Body of pancreas (tissue), 4 donors: ENCODE measurements around the gene UBA3. TPM values are rescaled to one million over a fixed set of nuclear protein-coding genes. Genes with fewer than 3 reads are reported as not detected.

ENCODE experiments used
- ATAC-seq: fragments of 150-250 bp; one replicate; pipeline ENCODE4 v1.9.1; 2016
- DNase-seq, 4 donors: peaks; one replicate each; pipeline ENCODE4 v3.0.0-alpha.2; 2019
- H3K27ac ChIP-seq, 4 donors: fragments of 200-600 bp; sonication (generic); 1 replicate in 3 of 4; 2 replicates in 1 of 4; pipeline versions ENCODE4 v1.5.1 to v1.6.1; 2016 to 2019; ENCODE audit warnings: mild to moderate bottlenecking in 1 of 4, mixed read lengths in 1 of 4, moderate library complexity in 1 of 4
- H3K27me3 ChIP-seq, 2 donors: fragments of 200-600 bp; sonication (generic); one replicate each; pipeline ENCODE4 v1.6.0; 2016; ENCODE audit warnings: mild to moderate bottlenecking in 1 of 2
- H3K36me3 ChIP-seq, 2 donors: fragments of 200-600 bp; sonication (generic); replicated peaks in 1 of 2; 2 replicates each; pipeline ENCODE4 v1.5.1; 2016; ENCODE audit warnings: low read depth in 2 of 2; ENCODE audit not compliant: insufficient read depth in 1 of 2
- H3K4me1 ChIP-seq: fragments of 200-600 bp; sonication (generic); one replicate; pipeline ENCODE4 v1.6.0; 2016
- H3K4me3 ChIP-seq, 2 donors: fragments of 200-600 bp; sonication (generic); 1 replicate in 1 of 2; 2 replicates in 1 of 2; pipeline ENCODE4 v1.5.1; 2016 to 2019
- H3K9me3 ChIP-seq, 3 donors: fragments of 200-600 bp; sonication (generic); 1 replicate in 2 of 3; 2 replicates in 1 of 3; pipeline ENCODE4 v1.5.1; 2016
- CTCF ChIP-seq, 7 experiments: fragments of 450-650 bp in 4 of 7; fragments of 200-600 bp in 3 of 7; sonication (generic) in 3 of 7; IDR thresholded peaks; one replicate each; pipeline ENCODE4 v1.5.1; 2016 to 2019; ENCODE audit warnings: antibody characterized with exemption in 7 of 7
- POLR2A ChIP-seq, 3 donors: fragments of 450-650 bp; IDR thresholded peaks; one replicate each; pipeline ENCODE4 v1.6.1; 2016; ENCODE audit warnings: antibody characterized with exemption in 3 of 3, mild to moderate bottlenecking in 2 of 3
- WGBS, 2 donors: methylation state at CpG; one replicate each; pipeline ENCODE4 v1.1.5; 2017; 5-methylcytosine and 5-hydroxymethylcytosine counted together
- intact Hi-C: fragments of 100-400 bp; cut with DNase I; formaldehyde crosslinking; loops from one replicate; pipeline ENCODE4 v1.15.1; 2023
- total RNA-seq, 2 donors: library from RNA; depleted of rRNA; stranded (reverse); fragments of >200 nt; gene quantifications; one replicate each; pipeline ENCODE4 v1.1.0, GENCODE V29; 2016

Gene UBA3
- total RNA-seq, 2 donors from 2014 or later = 23.3 to 47.5 TPM

GRCh38 chr3:69066121-69066520, 14.0 kb downstream of the UBA3 start:
- Histone ChIP-seq H3K36me3 (peaks cover 3 to 7% of the 10 kb centered on the region in 2 donors), H3K9me3 (no peaks in the 10 kb centered on the region), H3K27me3 (no peaks in the 10 kb centered on the region), H3K27ac (no peak overlapping the region), H3K4me3 (no peak overlapping the region), H3K4me1 (peaks cover 10% of the 10 kb centered on the region)
- 71 to 75% methylated on average over 4 of the region's 4 CpGs for WGBS, 2 donors
- intact Hi-C loops = no loop called here
- ATAC-seq = no peak
- TF ChIP-seq CTCF (IDR thresholded peaks at IDR 0.05) = no peak
- no peak for TF ChIP-seq POLR2A (IDR thresholded peaks at IDR 0.05)
- no peak for DNase-seq

- intact Hi-C loops = no loop called here
- H3K9me3 ChIP-seq = no peaks in the 10 kb centered on the region
- 91 to 92% methylated on average over 6 of the region's 6 CpGs for WGBS, 2 donors
- TF ChIP-seq POLR2A (IDR thresholded peaks at IDR 0.05) (no peak), CTCF (IDR thresholded peaks at IDR 0.05) (no peak)
- no peaks in the 10 kb centered on the region for H3K27me3 ChIP-seq
- peaks cover under 1 to 9% of the 10 kb centered on the region in 2 donors for H3K36me3 ChIP-seq
- ATAC-seq = no peak
- no peak overlapping the region for H3K27ac ChIP-seq
- DNase-seq = no peak
- H3K4me1 ChIP-seq = peaks cover 10% of the 10 kb centered on the region
- H3K4me3 ChIP-seq = no peak overlapping the region
These were observed 14.7 kb downstream of the UBA3 start for GRCh38 chr3:69065318-69065964.

- ATAC-seq (peak; percentile 48), DNase-seq (no peak)
- TF ChIP-seq POLR2A (IDR thresholded peaks at IDR 0.05) (no peak), CTCF (IDR thresholded peaks at IDR 0.05) (no peak)
- intact Hi-C loops = no loop called here
- no peaks in the 10 kb centered on the region for H3K9me3 ChIP-seq
- peaks cover 10% of the 10 kb centered on the region for H3K4me1 ChIP-seq
- H3K36me3 ChIP-seq = peaks cover 0 to 14% of the 10 kb centered on the region in 2 donors
- H3K4me3 ChIP-seq = no peak overlapping the region
- H3K27ac ChIP-seq = no peak overlapping the region
- H3K27me3 ChIP-seq = no peaks in the 10 kb centered on the region
- 70 to 80% methylated on average over 2 of the region's 2 CpGs for WGBS, 2 donors
These were observed 16.5 kb downstream of the UBA3 start for GRCh38 chr3:69063636-69064035.

- Histone ChIP-seq H3K9me3 (no peaks in the 10 kb centered on the region), H3K4me1 (peaks cover 10% of the 10 kb centered on the region), H3K36me3 (peaks cover 0 to 21% of the 10 kb centered on the region in 2 donors), H3K4me3 (no peak overlapping the region), H3K27ac (no peak overlapping the region), H3K27me3 (no peaks in the 10 kb centered on the region)
- ATAC-seq (no peak), DNase-seq (no peak)
- intact Hi-C loops = no loop called here
- TF ChIP-seq POLR2A (IDR thresholded peaks at IDR 0.05) (no peak), CTCF (IDR thresholded peaks at IDR 0.05) (no peak)
These were observed 20.5 kb downstream of the UBA3 start for GRCh38 chr3:69059688-69060087.

GRCh38 chr3:69058947-69059224, 21.3 kb downstream of the UBA3 start:
- Histone ChIP-seq H3K4me3 (no peak overlapping the region), H3K36me3 (peaks cover 0 to 21% of the 10 kb centered on the region in 2 donors), H3K27ac (no peak overlapping the region), H3K9me3 (no peaks in the 10 kb centered on the region), H3K4me1 (peaks cover 4% of the 10 kb centered on the region), H3K27me3 (no peaks in the 10 kb centered on the region)
- 75 to 91% methylated on average over 2 of the region's 2 CpGs for WGBS, 2 donors
- intact Hi-C loops = no loop called here
- no peak for ATAC-seq
- no peak for DNase-seq
- TF ChIP-seq CTCF (IDR thresholded peaks at IDR 0.05) (no peak), POLR2A (IDR thresholded peaks at IDR 0.05) (no peak)
